ENCODE measurements around the gene ARHGEF4. TPM values are rescaled to one million over a fixed set of nuclear protein-coding genes. Genes with fewer than 3 reads are reported as not detected.

Gene ARHGEF4
- total and polyA plus RNA-seq, 2 donors (not counting 3 experiments of a cell fraction or from before 2014, with no cell fraction given) = not detected

DNA sequence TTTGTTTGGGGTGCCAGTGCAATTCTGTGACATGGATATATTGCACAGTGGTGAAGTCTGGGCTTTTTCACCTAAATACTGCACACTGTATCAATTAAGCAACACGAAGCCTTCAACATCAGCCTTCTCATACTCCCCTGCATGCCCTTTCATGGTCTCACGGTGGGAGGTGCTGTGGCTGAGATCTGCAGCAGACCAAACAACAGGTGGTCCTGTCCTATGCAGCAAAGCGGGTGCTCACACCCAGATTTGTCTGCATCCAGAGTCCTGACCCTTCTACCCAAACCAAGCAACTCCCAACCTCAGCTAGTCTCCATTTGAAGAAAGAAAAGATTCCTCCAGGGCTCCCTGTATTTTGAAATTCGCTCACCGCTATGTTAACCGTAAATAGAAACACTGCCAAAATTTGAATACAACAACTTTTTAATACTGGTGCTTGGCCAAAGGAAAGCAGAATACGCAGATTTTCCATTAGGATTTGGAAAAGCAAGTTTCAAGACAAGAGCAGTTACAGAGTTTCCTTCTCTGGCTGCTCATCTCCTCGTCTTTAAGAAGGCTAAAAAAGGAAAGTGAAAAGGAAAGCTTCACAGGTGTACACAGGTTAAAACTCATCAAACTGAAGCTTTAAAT is 221.6 kb downstream of the ARHGEF4 start:
- H3K27ac ChIP-seq (ENCODE audit: insufficient read depth, low read depth, low read length) = no peak overlapping the region
- H3K27me3 ChIP-seq (ENCODE audit: control insufficient read depth in 2 of 2, insufficient read depth in 2 of 2, low read length in 2 of 2) = no peaks in the 10 kb centered on the region
- intact Hi-C loops (cut with micrococcal nuclease) = no loop called here
- FAIRE-seq (no peak), DNase-seq (ENCODE audit: low read depth, low spot score) (no peak)
- H3K4me2 ChIP-seq (ENCODE audit: insufficient read depth, low read length) = no peak overlapping the region
- dilution Hi-C loops (cut with MboI; ENCODE audit: extremely low pct_ligation_motif_present, low sequenced_read_pairs) = no loop called here
- BruUV-seq (replicated peaks) = no TSS peak
- no peaks in the 10 kb centered on the region for H3K9me1 ChIP-seq (replicated peaks; ENCODE audit: control insufficient read depth, extremely low read depth, insufficient read depth, low read length)
- no peak overlapping the region for H2AFZ ChIP-seq (ENCODE audit: low read depth, low read length)
- TF ChIP-seq POLR2AphosphoS5 (IDR thresholded peaks at IDR 0.05; ENCODE audit: insufficient read depth, low read depth, low read length) = no peak
- TF ChIP-seq, protein P1, sequence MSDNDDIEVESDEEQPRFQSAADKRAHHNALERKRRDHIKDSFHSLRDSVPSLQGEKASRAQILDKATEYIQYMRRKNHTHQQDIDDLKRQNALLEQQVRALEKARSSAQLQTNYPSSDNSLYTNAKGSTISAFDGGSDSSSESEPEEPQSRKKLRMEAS (IDR thresholded peaks at IDR 0.05; ENCODE audit: insufficient read depth, insufficient read length) = no peak
- no peak for TF ChIP-seq POLR2A (IDR thresholded peaks at IDR 0.05; ENCODE audit: low read depth, low read length)
- TF ChIP-seq FOS (IDR thresholded peaks at IDR 0.05; ENCODE audit: borderline replicate concordance, insufficient read depth, low read length) = no peak
- TF ChIP-seq, protein P2, sequence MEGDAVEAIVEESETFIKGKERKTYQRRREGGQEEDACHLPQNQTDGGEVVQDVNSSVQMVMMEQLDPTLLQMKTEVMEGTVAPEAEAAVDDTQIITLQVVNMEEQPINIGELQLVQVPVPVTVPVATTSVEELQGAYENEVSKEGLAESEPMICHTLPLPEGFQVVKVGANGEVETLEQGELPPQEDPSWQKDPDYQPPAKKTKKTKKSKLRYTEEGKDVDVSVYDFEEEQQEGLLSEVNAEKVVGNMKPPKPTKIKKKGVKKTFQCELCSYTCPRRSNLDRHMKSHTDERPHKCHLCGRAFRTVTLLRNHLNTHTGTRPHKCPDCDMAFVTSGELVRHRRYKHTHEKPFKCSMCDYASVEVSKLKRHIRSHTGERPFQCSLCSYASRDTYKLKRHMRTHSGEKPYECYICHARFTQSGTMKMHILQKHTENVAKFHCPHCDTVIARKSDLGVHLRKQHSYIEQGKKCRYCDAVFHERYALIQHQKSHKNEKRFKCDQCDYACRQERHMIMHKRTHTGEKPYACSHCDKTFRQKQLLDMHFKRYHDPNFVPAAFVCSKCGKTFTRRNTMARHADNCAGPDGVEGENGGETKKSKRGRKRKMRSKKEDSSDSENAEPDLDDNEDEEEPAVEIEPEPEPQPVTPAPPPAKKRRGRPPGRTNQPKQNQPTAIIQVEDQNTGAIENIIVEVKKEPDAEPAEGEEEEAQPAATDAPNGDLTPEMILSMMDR (IDR thresholded peaks at IDR 0.05; ENCODE audit: extremely low read depth in 1 of 2, insufficient read depth in 1 of 2, low read depth in 1 of 2, low read length in 2 of 2) = no peak
- TF ChIP-seq JUN (IDR thresholded peaks at IDR 0.05; ENCODE audit: borderline replicate concordance, insufficient read depth, insufficient read length, low read depth) = no peak
- TF ChIP-seq GATA2 (IDR thresholded peaks at IDR 0.05; ENCODE audit: insufficient read depth, insufficient read length, low read depth, low read length) = no peak
- no peak for TF ChIP-seq MYC (IDR thresholded peaks at IDR 0.05; ENCODE audit: low read depth, low read length)
- no peak for TF ChIP-seq EZH2 (IDR thresholded peaks at IDR 0.05; ENCODE audit: borderline replicate concordance, low read depth, low read length, severe bottlenecking)
- peaks cover 12% of the 10 kb centered on the region for H4K20me1 ChIP-seq (replicated peaks; ENCODE audit: control insufficient read depth, extremely low read depth, insufficient read depth, low read length)
- CTCF ChIA-PET = no interaction called here
- POLR2A ChIA-PET = no interaction called here
- peaks cover 80% of the 10 kb centered on the region for H3K79me2 ChIP-seq (ENCODE audit: control insufficient read depth, insufficient read depth, low read length)
- no peaks in the 10 kb centered on the region for H3K9me3 ChIP-seq (replicated peaks; ENCODE audit: control insufficient read depth, insufficient read depth, low read length)
- peaks cover 4% of the 10 kb centered on the region for H3K4me1 ChIP-seq (ENCODE audit: control insufficient read depth, extremely low read depth, insufficient read depth, low read length)
- no peak overlapping the region for H3K4me3 ChIP-seq (replicated peaks in 1 of 3; ENCODE audit: insufficient read depth in 1 of 3, low read depth in 1 of 3, low read length in 3 of 3)
- no peak overlapping the region for H3K9ac ChIP-seq (replicated peaks; ENCODE audit: extremely low read depth, insufficient read depth, low read length)
- peaks cover 19 to 28% of the 10 kb centered on the region in 2 experiments for H3K36me3 ChIP-seq (ENCODE audit: control insufficient read depth in 2 of 2, extremely low read depth in 1 of 2, insufficient read depth in 2 of 2, low read length in 2 of 2)

Measured in endothelial cell of umbilical vein (primary cell).